Measurements from ENCODE around the gene PTPN6. TPM values are rescaled to one million over a fixed set of nuclear protein-coding genes. Genes with fewer than 3 reads are reported as not detected.

Gene PTPN6
- total RNA-seq, 1 experiment from 2014 or later = not detected

GRCh38 chr12:6970096-6970527 lies 19.0 kb downstream of the PTPN6 start:
- no peak for DNase-seq (ENCODE audit: low read depth)

GRCh38 chr12:6974180-6974579 lies 23.0 kb downstream of the PTPN6 start:
- DNase-seq (ENCODE audit: low read depth) = no peak

GRCh38 chr12:6975297-6976032 lies 24.3 kb downstream of the PTPN6 start:
- no peak for DNase-seq (ENCODE audit: low read depth)

GRCh38 chr12:6977653-6978052 lies 26.5 kb downstream of the PTPN6 start:
- peak; percentile 2 for DNase-seq (ENCODE audit: low read depth)

GRCh38 chr12:6978188-6978587 lies 27.0 kb downstream of the PTPN6 start:
- DNase-seq (ENCODE audit: low read depth) = no peak

GRCh38 chr12:6978611-6979011 lies 27.5 kb downstream of the PTPN6 start:
- no peak for DNase-seq (ENCODE audit: low read depth)

- no peak for DNase-seq (ENCODE audit: low read depth)
Measured at GRCh38 chr12:6979021-6979420, 27.9 kb downstream of the PTPN6 start.

- DNase-seq (ENCODE audit: low read depth) = no peak
Measured at GRCh38 chr12:6979453-6979852, 28.3 kb downstream of the PTPN6 start.

GRCh38 chr12:6980075-6980474 lies 28.9 kb downstream of the PTPN6 start:
- no peak for DNase-seq (ENCODE audit: low read depth)

- no peak for DNase-seq (ENCODE audit: low read depth)
Measured at GRCh38 chr12:6980740-6981139, 29.6 kb downstream of the PTPN6 start.

- no peak for DNase-seq (ENCODE audit: low read depth)
Measured at GRCh38 chr12:6981152-6982052, 30.2 kb downstream of the PTPN6 start.

- DNase-seq (ENCODE audit: low read depth) = no peak
Measured at GRCh38 chr12:6982532-6982931, 31.4 kb downstream of the PTPN6 start.

GRCh38 chr12:6987956-6988553 lies 36.9 kb downstream of the PTPN6 start:
- no peak for DNase-seq (ENCODE audit: low read depth)

- peak; percentile 22 for DNase-seq (ENCODE audit: low read depth)
Measured at GRCh38 chr12:6996040-6996441, 44.9 kb downstream of the PTPN6 start.

GRCh38 chr12:6998715-6999451 lies 47.7 kb downstream of the PTPN6 start:
- no peak for DNase-seq (ENCODE audit: low read depth)

GRCh38 chr12:7001921-7002591 lies 50.9 kb downstream of the PTPN6 start:
- DNase-seq (ENCODE audit: low read depth) = no peak

- DNase-seq (ENCODE audit: low read depth) = no peak
Measured at GRCh38 chr12:7004287-7004803, 53.2 kb downstream of the PTPN6 start.

- DNase-seq (ENCODE audit: low read depth) = no peak
Measured at GRCh38 chr12:7004840-7005239, 53.7 kb downstream of the PTPN6 start.

GRCh38 chr12:7005311-7005710 lies 54.2 kb downstream of the PTPN6 start:
- no peak for DNase-seq (ENCODE audit: low read depth)

GRCh38 chr12:7006639-7007038 lies 55.5 kb downstream of the PTPN6 start:
- DNase-seq (ENCODE audit: low read depth) = no peak

GRCh38 chr12:7008864-7009263 lies 57.7 kb downstream of the PTPN6 start:
- DNase-seq (ENCODE audit: low read depth) = no peak

All from Daoy (cell line).